Smooth muscle cell (in vitro differentiated cells): ENCODE results near the gene PSMB10. TPM values are rescaled to one million over a fixed set of nuclear protein-coding genes. Genes with fewer than 3 reads are reported as not detected.

Source experiments
- DNase-seq: peaks from one replicate; lab custom pipeline; 2025; ENCODE audit not compliant: unreplicated experiment; lab: John Stamatoyannopoulos, UW
- H2AFZ ChIP-seq: fragments of 200-600 bp; sonication (generic); 2 replicates; pipeline ENCODE4 v1.6.0; 2016; ENCODE audit warnings: antibody characterized with exemption, low read depth, mild to moderate bottlenecking
- H3F3A ChIP-seq: fragments of 200-600 bp; sonication (generic); 2 replicates; pipeline ENCODE4 v1.6.0; 2017; ENCODE audit warnings: antibody characterized with exemption, low read depth
- H3K27ac ChIP-seq: fragments of 200-600 bp; sonication (generic); 2 replicates; pipeline ENCODE4 v1.5.1; 2016; ENCODE audit warnings: low read depth, mild to moderate bottlenecking
- H3K27me3 ChIP-seq: fragments of 200-600 bp; sonication (generic); 2 replicates; pipeline ENCODE4 v1.6.1; 2016; ENCODE audit warnings: low read depth, mild to moderate bottlenecking
- H3K36me3 ChIP-seq: fragments of 200-600 bp; sonication (generic); 2 replicates; pipeline ENCODE4 v1.5.1; 2016; ENCODE audit warnings: low read depth
- H3K4me1 ChIP-seq: fragments of 200-600 bp; sonication (generic); 2 replicates; pipeline ENCODE4 v1.5.1; 2016; ENCODE audit warnings: low read depth
- H3K4me2 ChIP-seq: fragments of 200-600 bp; sonication (generic); 2 replicates; pipeline ENCODE4 v1.6.0; 2016; ENCODE audit warnings: mild to moderate bottlenecking
- H3K4me3 ChIP-seq: fragments of 200-600 bp; sonication (generic); 2 replicates; pipeline ENCODE4 v1.5.1; 2016; ENCODE audit warnings: mild to moderate bottlenecking
- H3K79me2 ChIP-seq: fragments of 200-600 bp; sonication (generic); 2 replicates; pipeline ENCODE4 v1.6.0; 2016; ENCODE audit warnings: low read depth, mild to moderate bottlenecking
- H3K9ac ChIP-seq: fragments of 200-600 bp; sonication (generic); 2 replicates; pipeline ENCODE4 v1.6.0; 2016; ENCODE audit warnings: low read depth
- H3K9me3 ChIP-seq: fragments of 200-600 bp; sonication (generic); replicated peaks from 2 replicates; pipeline ENCODE4 v1.5.1; 2016; ENCODE audit warnings: low read depth
- H4K20me1 ChIP-seq: fragments of 200-600 bp; sonication (generic); 2 replicates; pipeline ENCODE4 v1.6.0; 2016; ENCODE audit warnings: low read depth
- WGBS: methylation state at CpG from one replicate; pipeline ENCODE4 v1.1.7; 2016; ENCODE audit warnings: low lambda C conversion rate; 5-methylcytosine and 5-hydroxymethylcytosine counted together
- polyA plus RNA-seq: library from polyadenylated mRNA; unstranded; fragments of >200 nt; fragmentation: Nextera tagmentation; extraction: Ambion mirVana; gene quantifications from 2 replicates; pipeline ENCODE4 v1.2.1, GENCODE V29; 2016
- small RNA-seq: library from RNA; depleted of rRNA; stranded (forward); fragments of <200 nt; gene quantifications from one replicate; pipeline ENCODE3, GENCODE V24; 2014
- total RNA-seq: library from RNA; depleted of rRNA; stranded (reverse); fragments of >200 nt; gene quantifications from 2 replicates; pipeline ENCODE4 v1.2.3, GENCODE V29; 2014
- TF ChIP-seq, protein P1 (sequence below): fragments of 200-600 bp; sonication (generic); IDR thresholded peaks from 2 replicates; pipeline ENCODE4 v1.5.1; 2017; ENCODE audit warnings: borderline replicate concordance, mild to moderate bottlenecking, antibody characterized with exemption; ENCODE audit not compliant: insufficient read depth, poor library complexity, severe bottlenecking

PSMB10 gene
- total and polyA plus RNA-seq, 2 experiments from 2014 or later, result 17.3 to 38.4 TPM

DNA sequence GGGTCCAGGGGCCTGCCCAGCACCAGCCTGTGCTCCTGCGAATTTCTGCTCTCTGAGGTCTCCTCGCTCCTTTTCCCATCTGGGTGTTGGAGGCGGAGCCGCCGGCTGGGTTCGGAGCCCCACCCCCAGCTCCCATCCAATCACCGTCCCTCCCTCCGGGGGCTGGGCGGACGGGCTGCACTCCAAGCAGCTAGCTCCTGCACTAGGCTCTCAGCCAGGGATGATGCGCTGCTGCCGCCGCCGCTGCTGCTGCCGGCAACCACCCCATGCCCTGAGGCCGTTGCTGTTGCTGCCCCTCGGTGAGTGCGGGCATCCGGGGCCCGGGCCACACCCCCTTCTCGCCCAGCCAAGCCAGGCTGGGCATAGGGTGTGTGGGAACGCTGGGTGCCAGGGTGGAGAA lies 52.0 kb downstream of the PSMB10 start, which contains the start of gene NRN1L:
Gene NRN1L, plus strand, starts transcription at position 202 of the 400 bp plus-strand sequence. Its CDS starts 19 bp downstream, at position 221.
- H3K4me3 ChIP-seq, result no peak within 1 kb of the TSS
- H3K4me1 ChIP-seq, result peaks cover 5% of the 10 kb centered on the region
- H3K27ac ChIP-seq, result no peak within 1 kb of the TSS
- TF ChIP-seq, protein P1, sequence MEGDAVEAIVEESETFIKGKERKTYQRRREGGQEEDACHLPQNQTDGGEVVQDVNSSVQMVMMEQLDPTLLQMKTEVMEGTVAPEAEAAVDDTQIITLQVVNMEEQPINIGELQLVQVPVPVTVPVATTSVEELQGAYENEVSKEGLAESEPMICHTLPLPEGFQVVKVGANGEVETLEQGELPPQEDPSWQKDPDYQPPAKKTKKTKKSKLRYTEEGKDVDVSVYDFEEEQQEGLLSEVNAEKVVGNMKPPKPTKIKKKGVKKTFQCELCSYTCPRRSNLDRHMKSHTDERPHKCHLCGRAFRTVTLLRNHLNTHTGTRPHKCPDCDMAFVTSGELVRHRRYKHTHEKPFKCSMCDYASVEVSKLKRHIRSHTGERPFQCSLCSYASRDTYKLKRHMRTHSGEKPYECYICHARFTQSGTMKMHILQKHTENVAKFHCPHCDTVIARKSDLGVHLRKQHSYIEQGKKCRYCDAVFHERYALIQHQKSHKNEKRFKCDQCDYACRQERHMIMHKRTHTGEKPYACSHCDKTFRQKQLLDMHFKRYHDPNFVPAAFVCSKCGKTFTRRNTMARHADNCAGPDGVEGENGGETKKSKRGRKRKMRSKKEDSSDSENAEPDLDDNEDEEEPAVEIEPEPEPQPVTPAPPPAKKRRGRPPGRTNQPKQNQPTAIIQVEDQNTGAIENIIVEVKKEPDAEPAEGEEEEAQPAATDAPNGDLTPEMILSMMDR, result no peak
- no peak within 1 kb of the TSS for H2AFZ ChIP-seq
- no peak within 1 kb of the TSS for H3K9ac ChIP-seq
- 30% methylated on average over 21 of the region's 22 CpGs for WGBS
- H3K4me2 ChIP-seq, result no peak within 1 kb of the TSS
- H4K20me1 ChIP-seq, result peaks cover 16% of the 10 kb centered on the region
- H3F3A ChIP-seq, result no peaks in the 10 kb centered on the region
- DNase-seq, result peak; percentile 43
- H3K79me2 ChIP-seq, result no peaks in the 10 kb centered on the region
- H3K36me3 ChIP-seq, result no peaks in the 10 kb centered on the region
- no peaks in the 10 kb centered on the region for H3K27me3 ChIP-seq
- no peaks in the 10 kb centered on the region for H3K9me3 ChIP-seq

Small RNAs within 50 kb of the gene (small RNA-seq; reads per million reads assigned to genes)
- gene NRN1L, result not detected

Other genes starting within 250 kb of the PSMB10 start
- 10.6 and 15.1 TPM in 2 replicates for gene GFOD2, start 217.5 kb downstream of the PSMB10 start, total RNA-seq
- 15.0 and 24.0 TPM in 2 replicates for gene GFOD2, start 217.5 kb downstream of the PSMB10 start, polyA plus RNA-seq
- 4.6 and 9.8 TPM in 2 replicates for gene RANBP10, start 130.3 kb downstream of the PSMB10 start, total RNA-seq
- gene RANBP10, start 130.3 kb downstream of the PSMB10 start, polyA plus RNA-seq, result 5.9 and 6.6 TPM in 2 replicates
- gene TSNAXIP1, start 130.0 kb downstream of the PSMB10 start, total RNA-seq, result 0.18 and 1.1 TPM in 2 replicates
- gene TSNAXIP1, start 130.0 kb downstream of the PSMB10 start, polyA plus RNA-seq, result 1.0 and 3.1 TPM in 2 replicates
- 23.0 and 31.3 TPM in 2 replicates for gene THAP11, start 94.5 kb downstream of the PSMB10 start, total RNA-seq
- 32.7 and 38.3 TPM in 2 replicates for gene THAP11, start 94.5 kb downstream of the PSMB10 start, polyA plus RNA-seq
- gene NUTF2, start 89.9 kb downstream of the PSMB10 start, total RNA-seq, result 112 and 115 TPM in 2 replicates
- 202 and 208 TPM in 2 replicates for gene NUTF2, start 89.9 kb downstream of the PSMB10 start, polyA plus RNA-seq
- gene CENPT, start 89.2 kb downstream of the PSMB10 start, total RNA-seq, result 37.3 and 47.0 TPM in 2 replicates
- gene CENPT, start 89.2 kb downstream of the PSMB10 start, polyA plus RNA-seq, result 65.8 and 79.7 TPM in 2 replicates
- gene EDC4, start 63.8 kb downstream of the PSMB10 start, total RNA-seq, result 35.5 and 46.3 TPM in 2 replicates
- gene EDC4, start 63.8 kb downstream of the PSMB10 start, polyA plus RNA-seq, result 64.5 and 74.7 TPM in 2 replicates
- gene NRN1L, start 52.0 kb downstream of the PSMB10 start, total RNA-seq, result not detected in 2 replicates
- gene NRN1L, start 52.0 kb downstream of the PSMB10 start, polyA plus RNA-seq, result 0.46 and 0.57 TPM in 2 replicates
- 15.3 and 17.2 TPM in 2 replicates for gene PSKH1, start 43.6 kb downstream of the PSMB10 start, total RNA-seq
- gene PSKH1, start 43.6 kb downstream of the PSMB10 start, polyA plus RNA-seq, result 35.2 and 36.0 TPM in 2 replicates
- 0.18 and 0.90 TPM in 2 replicates for gene CTRL, start 5.0 kb downstream of the PSMB10 start, total RNA-seq
- gene CTRL, start 5.0 kb downstream of the PSMB10 start, polyA plus RNA-seq, result 12.9 and 14.8 TPM in 2 replicates
- 12.9 and 14.3 TPM in 2 replicates for gene LCAT, start 7.3 kb upstream of the PSMB10 start, total RNA-seq
- gene LCAT, start 7.3 kb upstream of the PSMB10 start, polyA plus RNA-seq, result 34.6 and 35.5 TPM in 2 replicates
- gene SLC12A4, start 31.8 kb upstream of the PSMB10 start, total RNA-seq, result 47.7 and 74.3 TPM in 2 replicates
- 92.4 and 107 TPM in 2 replicates for gene SLC12A4, start 31.8 kb upstream of the PSMB10 start, polyA plus RNA-seq
- gene DPEP3, start 43.6 kb upstream of the PSMB10 start, total RNA-seq, result not detected in 2 replicates
- gene DPEP3, start 43.6 kb upstream of the PSMB10 start, polyA plus RNA-seq, result not detected in 2 replicates
- not detected in 2 replicates for gene DPEP2, start 62.6 kb upstream of the PSMB10 start, total RNA-seq
- gene DPEP2, start 62.6 kb upstream of the PSMB10 start, polyA plus RNA-seq, result not detected in 2 replicates
- not detected in 2 replicates for gene DPEP2NB, start 79.1 kb upstream of the PSMB10 start, total RNA-seq
- not detected in 2 replicates for gene DPEP2NB, start 79.1 kb upstream of the PSMB10 start, polyA plus RNA-seq
- gene DDX28, start 86.4 kb upstream of the PSMB10 start, total RNA-seq, result 6.0 and 6.7 TPM in 2 replicates
- 7.0 and 9.0 TPM in 2 replicates for gene DDX28, start 86.4 kb upstream of the PSMB10 start, polyA plus RNA-seq
- 9.5 and 12.1 TPM in 2 replicates for gene DUS2, start 86.4 kb upstream of the PSMB10 start, total RNA-seq
- 23.5 and 25.6 TPM in 2 replicates for gene DUS2, start 86.4 kb upstream of the PSMB10 start, polyA plus RNA-seq
- 30.2 and 32.4 TPM in 2 replicates for gene NFATC3, start 148.5 kb upstream of the PSMB10 start, total RNA-seq
- gene NFATC3, start 148.5 kb upstream of the PSMB10 start, polyA plus RNA-seq, result 14.7 and 15.2 TPM in 2 replicates